Raji (cell line): ENCODE results near the gene CACNA1A.
A peak's percentile ranks its signal among the peaks of the same experiment; 100 is the strongest.

Experiments used
- POLR2A ChIP-seq: IDR thresholded peaks from 2 replicates; pipeline ENCODE4 v1.6.1; 2011; ENCODE audit warnings: low read depth, low read length, control low read depth; ENCODE audit not compliant: insufficient read depth

Gene CACNA1A

GRCh38 chr19:13171146-13171545, 335.1 kb downstream of the CACNA1A start:
- no peak for TF ChIP-seq POLR2A

DNA sequence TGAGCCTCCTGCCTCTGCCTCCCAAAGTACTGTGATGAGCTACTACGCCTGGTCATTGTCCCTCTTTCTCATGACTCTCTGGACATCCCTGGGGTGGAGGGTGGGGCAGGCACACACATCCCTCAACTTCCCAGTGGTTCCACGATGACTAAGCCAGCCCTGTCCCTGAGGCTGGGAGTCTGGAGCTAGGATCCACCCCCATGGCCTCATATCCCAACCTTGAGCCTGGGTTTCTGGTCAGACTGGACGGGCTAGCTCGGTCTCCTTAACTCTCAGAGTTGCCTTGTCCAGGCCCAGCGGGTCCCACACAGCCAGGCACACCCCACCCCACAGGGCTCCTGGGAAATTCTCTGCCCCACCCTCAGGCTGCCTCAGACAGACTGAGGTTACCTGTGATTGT, 336.5 kb downstream of the CACNA1A start:
- TF ChIP-seq POLR2A: no peak

DNA sequence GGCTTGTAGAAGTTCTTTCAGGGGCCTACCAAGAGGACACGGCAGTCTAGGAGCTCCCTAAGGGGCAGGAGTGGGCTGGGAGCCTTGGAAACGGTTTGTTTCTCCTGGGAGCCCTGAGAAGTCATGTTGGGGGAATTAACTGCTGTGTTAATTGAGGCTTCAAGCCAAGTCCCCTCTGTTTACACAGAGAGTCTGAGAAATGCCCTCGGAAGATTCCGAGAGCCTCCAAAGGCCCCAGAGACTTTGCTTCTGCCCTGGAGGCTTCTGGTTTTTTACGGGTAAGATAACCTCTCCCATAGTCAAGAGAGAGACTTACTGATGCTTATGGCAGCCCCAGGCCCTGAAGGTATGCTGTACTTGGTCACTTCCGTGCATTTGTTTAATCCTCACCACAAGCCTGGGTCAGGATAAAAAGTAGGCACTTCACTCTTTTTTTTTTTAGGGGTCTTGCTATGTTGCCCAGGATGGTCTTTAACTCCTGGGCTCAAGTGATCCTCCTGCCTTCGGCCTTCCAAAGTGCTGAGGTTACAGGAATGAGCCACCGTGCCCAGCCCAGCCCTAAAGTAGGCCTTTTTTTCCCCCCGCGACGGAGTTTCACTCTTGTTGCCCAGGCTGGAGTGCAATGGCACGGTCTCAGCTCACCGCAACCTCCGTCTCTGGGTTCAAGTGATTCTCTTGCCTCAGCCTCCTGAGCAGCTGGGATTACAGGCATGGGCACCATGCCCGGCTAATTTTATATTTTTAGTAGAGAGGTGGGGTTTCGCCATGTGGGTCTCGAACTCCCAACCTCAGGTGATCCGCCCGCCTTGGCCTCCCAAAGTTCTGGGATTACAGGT, 340.9 kb downstream of the CACNA1A start:
- TF ChIP-seq POLR2A: no peak

DNA sequence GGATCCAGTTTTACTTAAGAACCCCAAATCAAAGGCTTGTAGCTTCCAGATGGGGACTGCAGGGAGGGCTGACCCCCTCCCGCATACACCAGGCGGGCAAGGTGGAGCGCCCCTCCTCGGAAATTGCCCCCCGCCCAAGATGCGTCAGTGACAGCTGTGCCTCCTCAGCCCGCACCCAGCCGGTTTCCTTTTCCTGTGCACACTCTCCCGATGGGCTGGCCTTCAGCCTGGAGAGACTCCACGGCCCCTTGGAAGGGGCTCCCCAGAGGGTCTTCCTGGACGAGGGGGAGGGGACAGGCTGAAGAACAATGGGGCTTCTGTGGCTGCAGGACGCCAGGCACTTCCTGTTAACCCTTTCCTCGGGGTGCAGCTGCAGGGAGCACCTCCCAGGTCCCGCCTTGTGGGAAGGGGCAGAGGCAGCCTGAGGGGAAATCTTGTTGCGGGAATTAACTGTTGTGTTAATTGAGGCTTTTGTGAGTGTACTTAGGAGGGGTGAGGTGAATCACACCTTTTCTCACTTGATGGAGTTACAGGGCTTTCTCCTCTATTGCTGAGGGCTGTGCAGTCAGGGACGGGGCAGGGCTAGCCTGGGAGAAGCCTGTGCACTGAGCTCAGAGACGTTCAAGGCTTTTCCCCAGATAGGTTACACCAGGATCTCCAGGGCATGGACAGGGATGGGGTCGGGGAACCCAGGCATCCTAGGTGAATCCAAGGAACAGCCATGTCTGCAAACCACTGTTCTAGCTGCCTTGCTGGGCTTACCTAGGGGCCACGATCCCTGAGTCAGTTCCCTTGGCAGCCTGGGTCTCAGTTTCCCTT, 341.7 kb downstream of the CACNA1A start:
- TF ChIP-seq POLR2A: no peak

- no peak for TF ChIP-seq POLR2A
Observed at GRCh38 chr19:13163609-13164342, 342.5 kb downstream of the CACNA1A start.

DNA sequence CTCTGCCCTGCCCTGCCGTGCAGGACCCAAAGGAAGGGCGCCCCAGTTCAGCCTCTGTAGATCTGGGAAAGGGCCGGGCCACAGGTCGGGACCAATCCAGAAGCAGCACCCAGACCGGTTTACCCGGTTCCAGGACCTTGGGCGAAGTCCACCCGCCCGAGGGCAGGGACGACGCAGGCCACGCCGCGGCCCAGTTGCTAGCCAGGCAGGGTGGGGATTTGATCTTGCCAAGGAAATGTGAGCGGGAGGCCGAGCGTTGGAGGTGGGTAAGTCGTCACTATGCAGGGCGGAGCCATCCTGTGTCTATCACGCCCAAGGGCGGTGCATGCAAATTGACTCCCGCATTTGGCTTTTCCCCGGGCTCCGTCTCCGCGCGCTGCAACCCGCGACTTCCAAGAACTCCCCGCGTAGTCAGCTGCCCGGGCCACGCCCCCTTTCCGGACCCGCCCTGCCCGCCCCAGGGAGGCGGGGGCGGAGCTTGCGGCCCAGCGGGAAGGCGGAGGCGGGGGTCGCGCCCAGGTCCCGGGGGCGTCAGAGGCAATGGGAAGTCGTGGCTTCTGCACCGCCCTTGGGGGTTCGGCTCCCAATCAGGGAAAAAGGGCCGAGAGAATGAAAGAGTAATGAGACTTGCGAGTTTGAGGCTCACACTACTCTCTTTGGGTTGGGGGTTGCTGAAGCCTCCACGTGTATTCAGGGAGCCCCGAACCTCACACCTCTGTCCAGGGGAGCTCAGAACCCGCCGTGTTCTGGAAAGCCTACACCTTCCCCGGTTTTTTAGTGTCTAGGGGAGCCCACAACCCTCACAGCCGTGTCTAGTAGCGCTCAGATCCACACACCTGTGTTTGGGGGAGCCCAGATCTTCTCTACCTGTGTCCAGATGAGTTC, 343.3 kb downstream of the CACNA1A start:
- TF ChIP-seq POLR2A: peak; percentile 54; the same call in 1 of the 2 replicates

DNA sequence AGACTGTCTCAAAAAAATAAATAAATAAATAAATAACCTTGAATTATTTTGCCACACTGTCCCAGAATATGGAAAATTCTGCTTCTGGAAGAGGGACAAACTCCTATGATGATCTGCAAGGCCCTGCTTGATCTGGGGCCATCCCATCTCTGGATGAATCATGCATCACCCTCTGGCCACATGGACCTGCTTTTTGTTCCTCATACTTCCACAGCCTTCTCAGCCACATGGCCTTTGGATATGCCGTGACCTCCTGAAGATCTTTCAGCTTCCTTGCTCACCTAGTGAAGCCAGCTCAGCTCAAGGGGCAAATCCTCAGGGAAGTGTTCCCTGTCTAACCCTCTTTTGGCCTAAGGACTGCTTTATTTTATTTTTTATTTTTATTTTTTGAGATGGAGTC, 345.7 kb downstream of the CACNA1A start:
- TF ChIP-seq POLR2A: no peak

GRCh38 chr19:13159713-13160112, 346.6 kb downstream of the CACNA1A start:
- no peak for TF ChIP-seq POLR2A
